ENCODE data around the gene CLCN1.

The CLCN1 gene

GRCh38 chr7:143388491-143389101, 72.7 kb downstream of the CLCN1 start:
- no peak overlapping the region for H3K23ac ChIP-seq (ENCODE audit: low read length in 2 of 2)
- H3K9me3 ChIP-seq (ENCODE audit: control insufficient read depth, low read length), result no peaks in the 10 kb centered on the region
- H2BK120ac ChIP-seq (ENCODE audit: low read depth, low read length), result no peak overlapping the region
- H2BK12ac ChIP-seq (ENCODE audit: low read length in 2 of 2), result no peak overlapping the region
- H3K14ac ChIP-seq (ENCODE audit: low read length in 2 of 2), result no peak overlapping the region
- H3K79me1 ChIP-seq (replicated peaks; ENCODE audit: low read length, poor library complexity, severe bottlenecking), result peaks cover 9% of the 10 kb centered on the region
- no peak overlapping the region for H2BK5ac ChIP-seq (ENCODE audit: low read depth, low read length, poor library complexity, severe bottlenecking)
- H3K36me3 ChIP-seq (ENCODE audit: control insufficient read depth in 1 of 2, insufficient read depth in 2 of 2, low read depth in 1 of 2, low read length in 2 of 2), result peaks cover 83 to 89% of the 10 kb centered on the region in 2 experiments
- H2AFZ ChIP-seq (ENCODE audit: low read depth, low read length), result no peak overlapping the region
- DNase-seq, result no peak
- H3K18ac ChIP-seq (ENCODE audit: low read depth in 1 of 2, low read length in 2 of 2), result no peak overlapping the region
- H3K4ac ChIP-seq (ENCODE audit: low read depth in 1 of 2, low read length in 2 of 2), result no peak overlapping the region
- H2BK15ac ChIP-seq (ENCODE audit: low read depth, poor library complexity, severe bottlenecking), result no peak overlapping the region
- no peak overlapping the region for H3K27ac ChIP-seq (ENCODE audit: low read length, poor library complexity, severe bottlenecking)
- peak overlapping the region; percentile 92 for H3K9ac ChIP-seq (ENCODE audit: low read length)
- no peak overlapping the region for H2AK5ac ChIP-seq (ENCODE audit: low read length, severe bottlenecking)
- H4K91ac ChIP-seq (ENCODE audit: low read length), result no peak overlapping the region
- 97% methylated on average over 28 of the region's 28 CpGs for WGBS
- no peak overlapping the region for H3K4me3 ChIP-seq (ENCODE audit: insufficient read depth in 1 of 2, low read depth in 1 of 2, low read length in 2 of 2)
- H3K4me2 ChIP-seq (ENCODE audit: low read length, poor library complexity, severe bottlenecking), result no peak overlapping the region
- no peaks in the 10 kb centered on the region for H3K27me3 ChIP-seq (ENCODE audit: control insufficient read depth in 1 of 2, insufficient read depth in 1 of 2, low read length in 2 of 2)
- no peak overlapping the region for H4K8ac ChIP-seq (ENCODE audit: low read length)
- peaks cover 62% of the 10 kb centered on the region for H3K4me1 ChIP-seq (ENCODE audit: control insufficient read depth, insufficient read depth, low read depth, low read length)

DNA sequence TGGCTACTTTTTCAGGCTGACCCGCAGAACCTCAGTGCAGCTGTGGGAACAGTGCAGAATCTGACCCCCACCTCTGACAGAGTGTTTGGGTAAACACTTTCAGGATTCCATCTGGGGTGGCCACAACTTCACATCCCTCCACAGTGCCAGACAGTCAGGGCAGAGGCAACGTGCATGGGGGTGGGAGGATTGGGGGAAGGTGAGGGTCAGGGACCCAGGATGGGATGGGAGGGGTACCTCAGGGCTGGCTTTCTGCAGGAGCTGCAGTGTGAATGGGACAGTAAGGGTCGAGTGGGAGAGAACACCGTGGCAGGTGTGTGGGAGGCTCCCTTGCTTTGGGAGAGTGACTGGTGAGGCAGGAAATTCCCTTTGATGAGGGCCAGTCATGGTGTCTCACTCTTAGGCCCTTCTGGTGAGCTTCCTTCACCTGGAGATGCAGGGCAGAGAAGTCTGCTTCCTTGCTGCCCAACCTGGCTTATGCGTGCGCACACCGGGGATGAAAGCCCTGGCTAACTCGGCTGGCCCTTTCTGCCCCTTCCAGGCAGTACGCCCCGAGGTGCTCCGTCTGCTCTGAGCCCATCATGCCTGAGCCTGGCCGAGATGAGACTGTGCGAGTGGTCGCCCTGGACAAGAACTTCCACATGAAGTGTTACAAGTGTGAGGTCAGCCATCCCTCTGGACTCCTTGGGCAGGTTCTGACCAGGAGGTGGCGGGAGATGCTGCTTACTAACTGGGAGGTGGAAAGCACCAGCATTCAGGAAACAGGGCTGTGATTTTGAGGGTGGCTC, 73.6 kb downstream of the CLCN1 start:
- H3K36me3 ChIP-seq (ENCODE audit: control insufficient read depth in 1 of 2, insufficient read depth in 2 of 2, low read depth in 1 of 2, low read length in 2 of 2), result peaks cover 79 to 84% of the 10 kb centered on the region in 2 experiments
- H3K4me3 ChIP-seq (ENCODE audit: insufficient read depth in 1 of 2, low read depth in 1 of 2, low read length in 2 of 2), result peak overlapping the region in 1 of 2 experiments; percentile 32
- no peak overlapping the region for H4K91ac ChIP-seq (ENCODE audit: low read length)
- no peak overlapping the region for H3K14ac ChIP-seq (ENCODE audit: low read length in 2 of 2)
- WGBS, result 97% methylated on average over 15 of the region's 15 CpGs
- H3K9ac ChIP-seq (ENCODE audit: low read length), result peak overlapping the region; percentile 92
- no peaks in the 10 kb centered on the region for H3K9me3 ChIP-seq (ENCODE audit: control insufficient read depth, low read length)
- no peak overlapping the region for H2AK5ac ChIP-seq (ENCODE audit: low read length, severe bottlenecking)
- no peak overlapping the region for H3K23ac ChIP-seq (ENCODE audit: low read length in 2 of 2)
- no peak overlapping the region for H2BK12ac ChIP-seq (ENCODE audit: low read length in 2 of 2)
- H3K27ac ChIP-seq (ENCODE audit: low read length, poor library complexity, severe bottlenecking), result no peak overlapping the region
- no peak overlapping the region for H2BK5ac ChIP-seq (ENCODE audit: low read depth, low read length, poor library complexity, severe bottlenecking)
- H2AFZ ChIP-seq (ENCODE audit: low read depth, low read length), result no peak overlapping the region
- no peak for DNase-seq
- H3K4me1 ChIP-seq (ENCODE audit: control insufficient read depth, insufficient read depth, low read depth, low read length), result peaks cover 56% of the 10 kb centered on the region
- H3K27me3 ChIP-seq (ENCODE audit: control insufficient read depth in 1 of 2, insufficient read depth in 1 of 2, low read length in 2 of 2), result no peaks in the 10 kb centered on the region
- peaks cover 9% of the 10 kb centered on the region for H3K79me1 ChIP-seq (replicated peaks; ENCODE audit: low read length, poor library complexity, severe bottlenecking)
- H4K8ac ChIP-seq (ENCODE audit: low read length), result no peak overlapping the region
- no peak overlapping the region for H3K4me2 ChIP-seq (ENCODE audit: low read length, poor library complexity, severe bottlenecking)
- H3K18ac ChIP-seq (ENCODE audit: low read depth in 1 of 2, low read length in 2 of 2), result no peak overlapping the region
- H2BK120ac ChIP-seq (ENCODE audit: low read depth, low read length), result no peak overlapping the region
- H2BK15ac ChIP-seq (ENCODE audit: low read depth, poor library complexity, severe bottlenecking), result no peak overlapping the region
- no peak overlapping the region for H3K4ac ChIP-seq (ENCODE audit: low read depth in 1 of 2, low read length in 2 of 2)

DNA sequence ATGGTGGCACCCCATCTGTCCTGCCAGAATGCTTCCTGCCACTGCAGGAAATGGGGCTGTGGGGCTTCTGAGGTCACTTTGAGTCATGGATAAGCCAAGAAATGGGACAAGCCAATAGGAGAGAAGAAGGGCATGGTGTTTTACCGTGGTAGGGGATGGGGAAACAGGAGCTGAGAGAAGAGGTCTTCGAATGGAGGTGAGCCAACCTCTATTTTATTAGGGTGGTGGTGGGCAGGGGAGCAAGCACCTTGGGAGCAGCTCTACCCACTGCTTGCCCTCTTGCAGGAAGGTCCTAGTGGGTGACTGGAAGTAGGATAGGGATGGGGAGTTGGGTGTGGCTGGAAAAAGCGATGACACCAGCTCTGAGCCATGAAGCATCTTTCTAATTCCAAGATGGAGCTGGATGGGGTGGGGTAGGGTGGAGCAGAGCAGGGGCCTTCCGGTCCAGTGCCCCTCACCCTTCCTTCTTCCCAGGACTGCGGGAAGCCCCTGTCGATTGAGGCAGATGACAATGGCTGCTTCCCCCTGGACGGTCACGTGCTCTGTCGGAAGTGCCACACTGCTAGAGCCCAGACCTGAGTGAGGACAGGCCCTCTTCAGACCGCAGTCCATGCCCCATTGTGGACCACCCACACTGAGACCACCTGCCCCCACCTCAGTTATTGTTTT, 74.3 kb downstream of the CLCN1 start:
- H3K4me2 ChIP-seq (ENCODE audit: low read length, poor library complexity, severe bottlenecking), result no peak overlapping the region
- H3K4ac ChIP-seq (ENCODE audit: low read depth in 1 of 2, low read length in 2 of 2), result no peak overlapping the region

GRCh38 chr7:143390773-143391317, 74.9 kb downstream of the CLCN1 start:
- H3K27me3 ChIP-seq (ENCODE audit: control insufficient read depth in 1 of 2, insufficient read depth in 1 of 2, low read length in 2 of 2), result no peaks in the 10 kb centered on the region
- H2BK15ac ChIP-seq (ENCODE audit: low read depth, poor library complexity, severe bottlenecking), result peak overlapping the region; percentile 36
- DNase-seq, result no peak
- peak overlapping the region; percentile 92 for H3K9ac ChIP-seq (ENCODE audit: low read length)
- H2AK5ac ChIP-seq (ENCODE audit: low read length, severe bottlenecking), result no peak overlapping the region
- H2BK120ac ChIP-seq (ENCODE audit: low read depth, low read length), result peak overlapping the region; percentile 34
- H3K4me1 ChIP-seq (ENCODE audit: control insufficient read depth, insufficient read depth, low read depth, low read length), result peaks cover 46% of the 10 kb centered on the region
- H4K8ac ChIP-seq (ENCODE audit: low read length), result no peak overlapping the region
- H4K91ac ChIP-seq (ENCODE audit: low read length), result no peak overlapping the region
- no peak overlapping the region for H2BK5ac ChIP-seq (ENCODE audit: low read depth, low read length, poor library complexity, severe bottlenecking)
- peaks cover 9% of the 10 kb centered on the region for H3K79me1 ChIP-seq (replicated peaks; ENCODE audit: low read length, poor library complexity, severe bottlenecking)
- H3K9me3 ChIP-seq (ENCODE audit: control insufficient read depth, low read length), result no peaks in the 10 kb centered on the region
- WGBS, result over 99% methylated on average over 5 of the region's 9 CpGs
- no peak overlapping the region for H2AFZ ChIP-seq (ENCODE audit: low read depth, low read length)
- no peak overlapping the region for H3K14ac ChIP-seq (ENCODE audit: low read length in 2 of 2)
- no peak overlapping the region for H3K4me3 ChIP-seq (ENCODE audit: insufficient read depth in 1 of 2, low read depth in 1 of 2, low read length in 2 of 2)
- no peak overlapping the region for H3K18ac ChIP-seq (ENCODE audit: low read depth in 1 of 2, low read length in 2 of 2)
- H3K4ac ChIP-seq (ENCODE audit: low read depth in 1 of 2, low read length in 2 of 2), result no peak overlapping the region
- peaks cover 67 to 73% of the 10 kb centered on the region in 2 experiments for H3K36me3 ChIP-seq (ENCODE audit: control insufficient read depth in 1 of 2, insufficient read depth in 2 of 2, low read depth in 1 of 2, low read length in 2 of 2)
- H3K27ac ChIP-seq (ENCODE audit: low read length, poor library complexity, severe bottlenecking), result peak overlapping the region; percentile 71
- no peak overlapping the region for H3K4me2 ChIP-seq (ENCODE audit: low read length, poor library complexity, severe bottlenecking)
- H2BK12ac ChIP-seq (ENCODE audit: low read length in 2 of 2), result no peak overlapping the region
- no peak overlapping the region for H3K23ac ChIP-seq (ENCODE audit: low read length in 2 of 2)

More for the DNA sequence above, 74.3 kb downstream of the CLCN1 start:
- Histone ChIP-seq H4K91ac (ENCODE audit: low read length) (no peak overlapping the region), H3K79me1 (replicated peaks; ENCODE audit: low read length, poor library complexity, severe bottlenecking) (peaks cover 9% of the 10 kb centered on the region), H2AK5ac (ENCODE audit: low read length, severe bottlenecking) (no peak overlapping the region), H3K23ac (ENCODE audit: low read length in 2 of 2) (no peak overlapping the region), H2AFZ (ENCODE audit: low read depth, low read length) (no peak overlapping the region), H3K14ac (ENCODE audit: low read length in 2 of 2) (no peak overlapping the region), H2BK12ac (ENCODE audit: low read length in 2 of 2) (no peak overlapping the region), H2BK5ac (ENCODE audit: low read depth, low read length, poor library complexity, severe bottlenecking) (no peak overlapping the region), H3K18ac (ENCODE audit: low read depth in 1 of 2, low read length in 2 of 2) (no peak overlapping the region), H3K9ac (ENCODE audit: low read length) (peak overlapping the region; percentile 92), H3K27ac (ENCODE audit: low read length, poor library complexity, severe bottlenecking) (no peak overlapping the region), H3K27me3 (ENCODE audit: control insufficient read depth in 1 of 2, insufficient read depth in 1 of 2, low read length in 2 of 2) (no peaks in the 10 kb centered on the region), H3K9me3 (ENCODE audit: control insufficient read depth, low read length) (no peaks in the 10 kb centered on the region), H2BK15ac (ENCODE audit: low read depth, poor library complexity, severe bottlenecking) (no peak overlapping the region), H3K4me3 (ENCODE audit: insufficient read depth in 1 of 2, low read depth in 1 of 2, low read length in 2 of 2) (peak overlapping the region in 1 of 2 experiments; percentile 32), H3K36me3 (ENCODE audit: control insufficient read depth in 1 of 2, insufficient read depth in 2 of 2, low read depth in 1 of 2, low read length in 2 of 2) (peaks cover 72 to 76% of the 10 kb centered on the region in 2 experiments), H2BK120ac (ENCODE audit: low read depth, low read length) (no peak overlapping the region), H4K8ac (ENCODE audit: low read length) (no peak overlapping the region), H3K4me1 (ENCODE audit: control insufficient read depth, insufficient read depth, low read depth, low read length) (peaks cover 49% of the 10 kb centered on the region)
- DNase-seq, result no peak
- WGBS, result 94% methylated on average over 10 of the region's 10 CpGs

Data from mesenchymal stem cell (in vitro differentiated cells and primary cell).